GM23338 (cell line): ENCODE measurements around the gene CACNA1C.

Source experiments
- CREB1 ChIP-seq: fragments of 250-450 bp; sonication (Bioruptor Pico); IDR thresholded peaks from 2 replicates; pipeline ENCODE4 v1.5.0; 2020; ENCODE audit warnings: low read depth, mild to moderate bottlenecking, moderate library complexity
- EZH2 ChIP-seq: fragments of 200-600 bp; sonication (generic); IDR thresholded peaks from one replicate; pipeline ENCODE4 v1.8.0; 2017; ENCODE audit warnings: antibody characterized with exemption, mild to moderate bottlenecking, low read depth; ENCODE audit not compliant: unreplicated experiment
- EZH2phosphoT487 ChIP-seq: fragments of 200-600 bp; sonication (generic); IDR thresholded peaks from one replicate; pipeline ENCODE4 v1.8.1; 2018; ENCODE audit warnings: antibody characterized with exemption; ENCODE audit not compliant: unreplicated experiment
- JUNB ChIP-seq: IDR thresholded peaks from one replicate; pipeline ENCODE4 v1.6.1; 2016; ENCODE audit warnings: antibody characterized with exemption; ENCODE audit not compliant: unreplicated experiment
- NANOG ChIP-seq: IDR thresholded peaks from 2 replicates; pipeline ENCODE4 v1.6.1; 2016; ENCODE audit warnings: antibody characterized with exemption, borderline replicate concordance
- POLR2AphosphoS5 ChIP-seq: IDR thresholded peaks from 2 replicates; pipeline ENCODE4 v1.6.1; 2016; ENCODE audit warnings: antibody characterized with exemption, low read depth
- STAT1 ChIP-seq: IDR thresholded peaks from one replicate; pipeline ENCODE4 v1.6.1; 2016; ENCODE audit warnings: antibody characterized with exemption; ENCODE audit not compliant: unreplicated experiment
- ZNF114 ChIP-seq: fragments of 250-450 bp; sonication (Bioruptor Pico); IDR thresholded peaks from 2 replicates; pipeline ENCODE4 v1.5.0; 2020; ENCODE audit warnings: mild to moderate bottlenecking, moderate library complexity
- TF ChIP-seq, protein P1 (sequence below), 2 experiments: fragments of 200-600 bp in 1 of 2; sonication (generic) in 1 of 2; conservative IDR thresholded peaks; 2 replicates each; pipeline versions ENCODE4 v1.5.1 to v1.6.1; 2016 to 2017; ENCODE audit warnings: antibody characterized with exemption in 2 of 2, low read depth in 2 of 2, mild to moderate bottlenecking in 2 of 2, moderate library complexity in 1 of 2
- TF ChIP-seq, protein P2 (sequence below): IDR thresholded peaks from 2 replicates; pipeline ENCODE4 v1.6.1; 2016; ENCODE audit warnings: antibody characterized with exemption
- TF ChIP-seq, protein P3 (sequence below): IDR thresholded peaks from one replicate; pipeline ENCODE4 v1.6.1; 2018; ENCODE audit warnings: antibody characterized with exemption; ENCODE audit not compliant: unreplicated experiment

DNA sequence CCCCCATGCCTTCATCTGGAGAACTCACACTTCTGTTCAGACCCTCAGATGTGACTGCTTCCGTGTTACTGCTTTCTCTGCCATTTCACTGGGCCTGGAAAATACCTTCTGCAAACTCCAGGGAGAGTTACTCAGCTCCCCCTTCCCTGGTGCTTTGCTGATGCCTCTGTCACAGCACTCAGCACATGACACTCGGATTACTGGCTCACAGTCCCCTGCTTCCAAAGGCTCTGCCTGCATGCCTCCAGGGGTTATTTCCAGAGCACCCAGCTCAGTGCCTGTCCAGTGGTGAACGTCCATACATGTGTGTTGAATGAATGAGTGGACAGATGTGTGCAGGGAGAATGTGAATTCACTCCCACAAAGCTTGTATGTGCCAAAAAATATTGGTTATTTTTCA lies 504.8 kb downstream of the CACNA1C start:
- TF ChIP-seq EZH2 (no peak), POLR2AphosphoS5 (no peak), JUNB (no peak), CREB1 (CRISPR knock-in tag) (no peak), NANOG (no peak), EZH2phosphoT487 (no peak), STAT1 (no peak), ZNF114 (no peak)
- TF ChIP-seq, protein P1, sequence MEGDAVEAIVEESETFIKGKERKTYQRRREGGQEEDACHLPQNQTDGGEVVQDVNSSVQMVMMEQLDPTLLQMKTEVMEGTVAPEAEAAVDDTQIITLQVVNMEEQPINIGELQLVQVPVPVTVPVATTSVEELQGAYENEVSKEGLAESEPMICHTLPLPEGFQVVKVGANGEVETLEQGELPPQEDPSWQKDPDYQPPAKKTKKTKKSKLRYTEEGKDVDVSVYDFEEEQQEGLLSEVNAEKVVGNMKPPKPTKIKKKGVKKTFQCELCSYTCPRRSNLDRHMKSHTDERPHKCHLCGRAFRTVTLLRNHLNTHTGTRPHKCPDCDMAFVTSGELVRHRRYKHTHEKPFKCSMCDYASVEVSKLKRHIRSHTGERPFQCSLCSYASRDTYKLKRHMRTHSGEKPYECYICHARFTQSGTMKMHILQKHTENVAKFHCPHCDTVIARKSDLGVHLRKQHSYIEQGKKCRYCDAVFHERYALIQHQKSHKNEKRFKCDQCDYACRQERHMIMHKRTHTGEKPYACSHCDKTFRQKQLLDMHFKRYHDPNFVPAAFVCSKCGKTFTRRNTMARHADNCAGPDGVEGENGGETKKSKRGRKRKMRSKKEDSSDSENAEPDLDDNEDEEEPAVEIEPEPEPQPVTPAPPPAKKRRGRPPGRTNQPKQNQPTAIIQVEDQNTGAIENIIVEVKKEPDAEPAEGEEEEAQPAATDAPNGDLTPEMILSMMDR (conservative IDR thresholded peaks at IDR 0.05; ENCODE audit: low read depth in 2 of 2), result no peak
- TF ChIP-seq, protein P2, sequence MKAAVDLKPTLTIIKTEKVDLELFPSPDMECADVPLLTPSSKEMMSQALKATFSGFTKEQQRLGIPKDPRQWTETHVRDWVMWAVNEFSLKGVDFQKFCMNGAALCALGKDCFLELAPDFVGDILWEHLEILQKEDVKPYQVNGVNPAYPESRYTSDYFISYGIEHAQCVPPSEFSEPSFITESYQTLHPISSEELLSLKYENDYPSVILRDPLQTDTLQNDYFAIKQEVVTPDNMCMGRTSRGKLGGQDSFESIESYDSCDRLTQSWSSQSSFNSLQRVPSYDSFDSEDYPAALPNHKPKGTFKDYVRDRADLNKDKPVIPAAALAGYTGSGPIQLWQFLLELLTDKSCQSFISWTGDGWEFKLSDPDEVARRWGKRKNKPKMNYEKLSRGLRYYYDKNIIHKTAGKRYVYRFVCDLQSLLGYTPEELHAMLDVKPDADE, result no peak
- TF ChIP-seq, protein P3, sequence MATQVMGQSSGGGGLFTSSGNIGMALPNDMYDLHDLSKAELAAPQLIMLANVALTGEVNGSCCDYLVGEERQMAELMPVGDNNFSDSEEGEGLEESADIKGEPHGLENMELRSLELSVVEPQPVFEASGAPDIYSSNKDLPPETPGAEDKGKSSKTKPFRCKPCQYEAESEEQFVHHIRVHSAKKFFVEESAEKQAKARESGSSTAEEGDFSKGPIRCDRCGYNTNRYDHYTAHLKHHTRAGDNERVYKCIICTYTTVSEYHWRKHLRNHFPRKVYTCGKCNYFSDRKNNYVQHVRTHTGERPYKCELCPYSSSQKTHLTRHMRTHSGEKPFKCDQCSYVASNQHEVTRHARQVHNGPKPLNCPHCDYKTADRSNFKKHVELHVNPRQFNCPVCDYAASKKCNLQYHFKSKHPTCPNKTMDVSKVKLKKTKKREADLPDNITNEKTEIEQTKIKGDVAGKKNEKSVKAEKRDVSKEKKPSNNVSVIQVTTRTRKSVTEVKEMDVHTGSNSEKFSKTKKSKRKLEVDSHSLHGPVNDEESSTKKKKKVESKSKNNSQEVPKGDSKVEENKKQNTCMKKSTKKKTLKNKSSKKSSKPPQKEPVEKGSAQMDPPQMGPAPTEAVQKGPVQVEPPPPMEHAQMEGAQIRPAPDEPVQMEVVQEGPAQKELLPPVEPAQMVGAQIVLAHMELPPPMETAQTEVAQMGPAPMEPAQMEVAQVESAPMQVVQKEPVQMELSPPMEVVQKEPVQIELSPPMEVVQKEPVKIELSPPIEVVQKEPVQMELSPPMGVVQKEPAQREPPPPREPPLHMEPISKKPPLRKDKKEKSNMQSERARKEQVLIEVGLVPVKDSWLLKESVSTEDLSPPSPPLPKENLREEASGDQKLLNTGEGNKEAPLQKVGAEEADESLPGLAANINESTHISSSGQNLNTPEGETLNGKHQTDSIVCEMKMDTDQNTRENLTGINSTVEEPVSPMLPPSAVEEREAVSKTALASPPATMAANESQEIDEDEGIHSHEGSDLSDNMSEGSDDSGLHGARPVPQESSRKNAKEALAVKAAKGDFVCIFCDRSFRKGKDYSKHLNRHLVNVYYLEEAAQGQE, result no peak
